HepG2 (cell line): Measurements from ENCODE around the gene RCC2. TPM values are rescaled to one million over a fixed set of nuclear protein-coding genes. Genes with fewer than 3 reads are reported as not detected.
A peak's percentile ranks its signal among the peaks of the same experiment; 100 is the strongest.

Experiments
- ELF1 ChIP-seq: sonication (generic); formaldehyde crosslinking; IDR thresholded peaks from 2 replicates; pipeline ENCODE4 v1.4.0; 2020; ENCODE audit warnings: missing genetic modification reagents
- HMGXB3 ChIP-seq: sonication (generic); formaldehyde crosslinking; IDR thresholded peaks from 2 replicates; pipeline ENCODE4 v1.4.0; 2020; ENCODE audit warnings: missing genetic modification reagents, borderline replicate concordance
- MED8 ChIP-seq: sonication (generic); formaldehyde crosslinking; IDR thresholded peaks from 2 replicates; pipeline ENCODE4 v1.8.1; 2023; ENCODE audit warnings: mild to moderate bottlenecking, missing genetic modification reagents; ENCODE audit not compliant: insufficient replicate concordance
- NR0B2 ChIP-seq: sonication (generic); formaldehyde crosslinking; IDR thresholded peaks from 2 replicates; pipeline ENCODE4 v1.4.0; 2020; ENCODE audit warnings: mild to moderate bottlenecking, missing genetic modification reagents
- PHF8 ChIP-seq: sonication (generic); formaldehyde crosslinking; IDR thresholded peaks from 2 replicates; pipeline ENCODE4 v1.5.0; 2020; ENCODE audit warnings: missing genetic modification reagents
- POLR2AphosphoS5 ChIP-seq: IDR thresholded peaks from 2 replicates; pipeline ENCODE4 v1.6.1; 2012; ENCODE audit warnings: low read depth, low read length
- RBFOX2 ChIP-seq: fragments of 200-400 bp; formaldehyde crosslinking; IDR thresholded peaks from 2 replicates; pipeline ENCODE4 v1.6.1; 2017; ENCODE audit warnings: low read depth, mild to moderate bottlenecking, low read length
- RBM22 ChIP-seq: fragments of 200-400 bp; formaldehyde crosslinking; optimal IDR thresholded peaks from 2 replicates; pipeline ENCODE3; 2017; ENCODE audit warnings: mild to moderate bottlenecking, low read length, moderate library complexity
- SALL1 ChIP-seq: sonication (generic); formaldehyde crosslinking; IDR thresholded peaks from 2 replicates; pipeline ENCODE4 v1.8.0; 2022; ENCODE audit warnings: mild to moderate bottlenecking, missing genetic modification reagents
- SIN3A ChIP-seq: IDR thresholded peaks from 2 replicates; pipeline ENCODE4 v1.6.1; 2011; ENCODE audit warnings: low read depth, mild to moderate bottlenecking, control low read depth, low read length, borderline replicate concordance
- SOX6 ChIP-seq, 2 experiments: fragments of 450-650 bp in 1 of 2; sonication (generic) in 1 of 2; formaldehyde crosslinking in 1 of 2; IDR thresholded peaks; 2 replicates each; pipeline versions ENCODE4 v1.4.0 to v1.6.1; 2017 to 2020; ENCODE audit warnings: antibody characterized with exemption in 1 of 2, mild to moderate bottlenecking in 1 of 2, missing genetic modification reagents in 1 of 2
- TOPORS ChIP-seq: sonication (generic); formaldehyde crosslinking; IDR thresholded peaks from 2 replicates; pipeline ENCODE4 v1.8.0; 2023; ENCODE audit warnings: mild to moderate bottlenecking, missing genetic modification reagents
- ZNF441 ChIP-seq: sonication (generic); formaldehyde crosslinking; IDR thresholded peaks from 2 replicates; pipeline ENCODE4 v1.7.0; 2021; ENCODE audit warnings: missing genetic modification reagents, borderline replicate concordance
- ZNF501 ChIP-seq: sonication (generic); formaldehyde crosslinking; IDR thresholded peaks from 2 replicates; pipeline ENCODE4 v1.5.1; 2020; ENCODE audit warnings: mild to moderate bottlenecking, moderate library complexity, missing genetic modification reagents
- ZNF709 ChIP-seq: sonication (generic); formaldehyde crosslinking; IDR thresholded peaks from 2 replicates; pipeline ENCODE4 v1.5.0; 2020; ENCODE audit warnings: mild to moderate bottlenecking, missing genetic modification reagents
- ZNF777 ChIP-seq: sonication (generic); formaldehyde crosslinking; IDR thresholded peaks from 2 replicates; pipeline ENCODE4 v1.4.0; 2020; ENCODE audit warnings: missing genetic modification reagents
- polyA plus RNA-seq, 8 experiments: library from polyadenylated mRNA; depleted of rRNA in 3 of 8; stranded (reverse) in 7 of 8; unstranded in 1 of 8; fragments of >200 nt; fragmentation: Illumina TruSeq in 4 of 8; extraction: Trizol in 4 of 8; gene quantifications; 2 replicates each; pipeline versions ENCODE4 v1.2.1 to v1.2.3, GENCODE V29; 2011 to 2016; ENCODE audit warnings: low read depth in 4 of 8, missing spikeins in 1 of 8, mixed read lengths in 1 of 8; ENCODE audit not compliant: insufficient read depth in 1 of 8
- total RNA-seq, 5 experiments: library from RNA; depleted of rRNA; stranded (reverse); fragments of >200 nt; fragmentation: Illumina TruSeq; extraction: Trizol; gene quantifications; 2 replicates each; pipeline ENCODE4 v1.2.3, GENCODE V29; 2016; ENCODE audit warnings: low read depth in 1 of 5
- TF ChIP-seq, protein P1 (sequence below): IDR thresholded peaks from 2 replicates; pipeline ENCODE4 v1.6.1; 2018; ENCODE audit warnings: missing genetic modification reagents, mild to moderate bottlenecking, missing compliant biosample characterization
- TF ChIP-seq, protein P2 (sequence below), 2 experiments: fragments of 450-650 bp in 1 of 2; sonication (generic) in 1 of 2; formaldehyde crosslinking; IDR thresholded peaks; 2 replicates each; pipeline versions ENCODE4 v1.5.0 to v1.8.0; 2020 to 2022; ENCODE audit warnings: mild to moderate bottlenecking in 1 of 2, missing genetic modification reagents in 1 of 2
- TF ChIP-seq, protein P3 (sequence below): sonication (generic); formaldehyde crosslinking; IDR thresholded peaks from 2 replicates; pipeline ENCODE4 v1.9.0; 2022; ENCODE audit warnings: low read depth, missing genetic modification reagents

RCC2 gene
- total and polyA plus RNA-seq, 2 of the 13 experiments (the other 11 are each of a cell fraction or from before 2014, with no cell fraction given) = 20.5 to 55.8 TPM

DNA sequence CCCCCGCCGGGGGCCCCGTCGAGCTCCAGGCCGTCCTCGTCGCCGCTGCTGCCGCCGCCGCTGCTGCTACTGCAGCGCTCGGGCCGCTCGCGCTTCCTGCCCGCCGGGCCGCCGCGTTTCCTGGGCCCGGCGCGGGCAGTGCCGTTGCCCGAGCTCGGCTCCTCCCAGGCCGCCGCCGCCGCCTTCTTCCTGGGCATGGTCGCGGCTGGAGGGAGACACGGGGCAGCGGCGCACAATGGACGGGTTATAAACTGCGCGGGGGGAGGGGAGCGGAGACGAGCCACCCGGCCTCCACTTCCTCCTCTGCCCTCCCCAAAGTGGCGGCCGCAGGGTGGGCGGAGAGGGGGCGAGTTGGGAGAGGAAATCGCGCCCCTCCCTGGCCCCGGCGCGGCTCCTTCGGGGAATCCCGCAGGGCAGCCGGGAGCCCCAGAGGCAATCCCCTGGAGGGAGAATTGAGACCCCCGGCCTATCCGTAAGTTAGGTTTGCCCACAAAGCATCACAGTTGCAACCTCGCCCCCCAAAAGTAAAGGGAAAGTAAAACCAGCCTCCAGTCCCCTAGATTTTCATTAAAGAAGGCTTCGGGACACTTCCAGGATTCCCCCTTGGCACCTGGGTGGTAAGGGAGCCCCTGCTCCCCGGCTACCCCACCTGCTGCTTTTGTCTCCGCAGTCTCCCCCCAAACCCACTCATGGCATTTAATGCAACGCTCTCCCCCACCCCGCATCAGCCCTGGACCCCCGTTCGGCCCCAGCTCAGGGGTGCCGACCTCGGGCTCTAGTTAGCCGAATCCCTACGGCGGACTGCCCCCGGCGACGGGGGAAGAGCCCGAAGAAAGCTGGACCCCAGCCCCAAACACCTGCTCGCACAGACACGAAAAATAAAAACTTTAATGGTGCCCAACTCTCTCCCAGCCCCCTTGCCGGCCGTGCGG is 893 bp downstream of the RCC2 start (continued):
- TF ChIP-seq, protein P1, sequence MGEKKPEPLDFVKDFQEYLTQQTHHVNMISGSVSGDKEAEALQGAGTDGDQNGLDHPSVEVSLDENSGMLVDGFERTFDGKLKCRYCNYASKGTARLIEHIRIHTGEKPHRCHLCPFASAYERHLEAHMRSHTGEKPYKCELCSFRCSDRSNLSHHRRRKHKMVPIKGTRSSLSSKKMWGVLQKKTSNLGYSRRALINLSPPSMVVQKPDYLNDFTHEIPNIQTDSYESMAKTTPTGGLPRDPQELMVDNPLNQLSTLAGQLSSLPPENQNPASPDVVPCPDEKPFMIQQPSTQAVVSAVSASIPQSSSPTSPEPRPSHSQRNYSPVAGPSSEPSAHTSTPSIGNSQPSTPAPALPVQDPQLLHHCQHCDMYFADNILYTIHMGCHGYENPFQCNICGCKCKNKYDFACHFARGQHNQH (CRISPR knock-in tag) = no peak
- TF ChIP-seq PHF8 (CRISPR knock-in tag) (peak; percentile 54; the same call in 1 of the 2 replicates), ZNF777 (peak; percentile 93), HMGXB3 (CRISPR knock-in tag) (no peak), ZNF441 (CRISPR knock-in tag) (no peak), RBFOX2 (peak; percentile 77), SIN3A (0 out of 2 replicates have a peak, but pooled peaks have one; percentile 20), ZNF501 (CRISPR knock-in tag) (0 out of 2 replicates have a peak, but pooled peaks have one; percentile 26), MED8 (peak; percentile 21), NR0B2 (CRISPR knock-in tag) (peak; percentile 33; the same call in 1 of the 2 replicates), POLR2AphosphoS5 (0 out of 2 replicates have a peak, but pooled peaks have one; percentile 18), SALL1 (CRISPR knock-in tag) (peak; percentile 40; the same call in 1 of the 2 replicates), SOX6 (IDR thresholded peaks at IDR 0.05) (no peak), SOX6 (CRISPR knock-in tag; IDR thresholded peaks at IDR 0.05) (0 out of 2 replicates have a peak, but pooled peaks have one; percentile 24), RBM22 (no peak), ELF1 (CRISPR knock-in tag) (peak; percentile 40; the same call in 1 of the 2 replicates), ZNF709 (no peak), TOPORS (CRISPR knock-in tag) (peak; percentile 48; the same call in 1 of the 2 replicates)
- TF ChIP-seq, protein P2, sequence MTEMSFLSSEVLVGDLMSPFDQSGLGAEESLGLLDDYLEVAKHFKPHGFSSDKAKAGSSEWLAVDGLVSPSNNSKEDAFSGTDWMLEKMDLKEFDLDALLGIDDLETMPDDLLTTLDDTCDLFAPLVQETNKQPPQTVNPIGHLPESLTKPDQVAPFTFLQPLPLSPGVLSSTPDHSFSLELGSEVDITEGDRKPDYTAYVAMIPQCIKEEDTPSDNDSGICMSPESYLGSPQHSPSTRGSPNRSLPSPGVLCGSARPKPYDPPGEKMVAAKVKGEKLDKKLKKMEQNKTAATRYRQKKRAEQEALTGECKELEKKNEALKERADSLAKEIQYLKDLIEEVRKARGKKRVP (CRISPR knock-in tag; IDR thresholded peaks at IDR 0.05) = no peak
- TF ChIP-seq, protein P3, sequence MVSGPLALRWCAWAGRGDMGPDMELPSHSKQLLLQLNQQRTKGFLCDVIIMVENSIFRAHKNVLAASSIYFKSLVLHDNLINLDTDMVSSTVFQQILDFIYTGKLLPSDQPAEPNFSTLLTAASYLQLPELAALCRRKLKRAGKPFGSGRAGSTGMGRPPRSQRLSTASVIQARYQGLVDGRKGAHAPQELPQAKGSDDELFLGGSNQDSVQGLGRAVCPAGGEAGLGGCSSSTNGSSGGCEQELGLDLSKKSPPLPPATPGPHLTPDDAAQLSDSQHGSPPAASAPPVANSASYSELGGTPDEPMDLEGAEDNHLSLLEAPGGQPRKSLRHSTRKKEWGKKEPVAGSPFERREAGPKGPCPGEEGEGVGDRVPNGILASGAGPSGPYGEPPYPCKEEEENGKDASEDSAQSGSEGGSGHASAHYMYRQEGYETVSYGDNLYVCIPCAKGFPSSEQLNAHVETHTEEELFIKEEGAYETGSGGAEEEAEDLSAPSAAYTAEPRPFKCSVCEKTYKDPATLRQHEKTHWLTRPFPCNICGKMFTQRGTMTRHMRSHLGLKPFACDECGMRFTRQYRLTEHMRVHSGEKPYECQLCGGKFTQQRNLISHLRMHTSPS (CRISPR knock-in tag) = 0 out of 2 replicates have a peak, but pooled peaks have one; percentile 15
